ENCODE data around the gene ZSWIM9.

DNA sequence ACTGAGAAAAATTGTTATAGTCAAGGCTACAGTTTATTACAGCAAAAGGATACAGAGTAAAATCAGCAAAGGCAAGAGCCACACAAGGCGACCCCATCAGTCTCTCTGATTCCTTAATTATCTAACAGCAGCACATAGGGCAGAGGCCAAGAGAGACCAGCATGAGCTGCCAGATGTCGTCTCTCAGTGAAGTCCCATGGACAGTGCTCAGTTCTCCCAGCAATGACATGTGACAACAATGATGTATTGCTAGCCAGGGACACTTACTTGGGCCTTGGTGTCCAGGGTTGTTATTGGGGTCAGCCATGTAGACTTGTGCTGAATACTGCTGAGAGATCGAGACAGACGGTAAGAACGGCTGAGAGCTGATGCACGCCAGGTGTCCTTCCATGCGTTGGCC is 22.3 kb downstream of the ZSWIM9 start:
- TF ChIP-seq, protein P1, sequence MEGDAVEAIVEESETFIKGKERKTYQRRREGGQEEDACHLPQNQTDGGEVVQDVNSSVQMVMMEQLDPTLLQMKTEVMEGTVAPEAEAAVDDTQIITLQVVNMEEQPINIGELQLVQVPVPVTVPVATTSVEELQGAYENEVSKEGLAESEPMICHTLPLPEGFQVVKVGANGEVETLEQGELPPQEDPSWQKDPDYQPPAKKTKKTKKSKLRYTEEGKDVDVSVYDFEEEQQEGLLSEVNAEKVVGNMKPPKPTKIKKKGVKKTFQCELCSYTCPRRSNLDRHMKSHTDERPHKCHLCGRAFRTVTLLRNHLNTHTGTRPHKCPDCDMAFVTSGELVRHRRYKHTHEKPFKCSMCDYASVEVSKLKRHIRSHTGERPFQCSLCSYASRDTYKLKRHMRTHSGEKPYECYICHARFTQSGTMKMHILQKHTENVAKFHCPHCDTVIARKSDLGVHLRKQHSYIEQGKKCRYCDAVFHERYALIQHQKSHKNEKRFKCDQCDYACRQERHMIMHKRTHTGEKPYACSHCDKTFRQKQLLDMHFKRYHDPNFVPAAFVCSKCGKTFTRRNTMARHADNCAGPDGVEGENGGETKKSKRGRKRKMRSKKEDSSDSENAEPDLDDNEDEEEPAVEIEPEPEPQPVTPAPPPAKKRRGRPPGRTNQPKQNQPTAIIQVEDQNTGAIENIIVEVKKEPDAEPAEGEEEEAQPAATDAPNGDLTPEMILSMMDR (IDR thresholded peaks at IDR 0.05): no peak
- TF ChIP-seq POLR2A (IDR thresholded peaks at IDR 0.05): no peak
- no peak for TF ChIP-seq POLR2AphosphoS5 (IDR thresholded peaks at IDR 0.05)

Data from breast epithelium (tissue), 3 donors.